B cell (primary cell): ENCODE results near the gene PITX2. TPM values are rescaled to one million over a fixed set of nuclear protein-coding genes. Genes with fewer than 3 reads are reported as not detected.

ENCODE experiments used
- ATAC-seq: fragments of 200-7000 bp; cut with Tn5 transposase; one replicate; pipeline ENCODE4 v1.10.0; 2021; ENCODE audit warnings: low read depth, mild to moderate bottlenecking, moderate number of reproducible peaks, moderate library complexity
- CTCF ChIA-PET: fragments of 350-600 bp; sonication (Branson Sonifier 250); formaldehyde crosslinking; loops from one replicate; lab custom pipeline; 2021; ENCODE audit warnings: antibody characterized with exemption, inconsistent platforms; lab: Charles Lee
- POLR2A ChIA-PET: fragments of 350-600 bp; sonication (Branson Sonifier 250); formaldehyde crosslinking; loops from one replicate; lab custom pipeline; 2021; ENCODE audit warnings: antibody characterized with exemption; lab: Charles Lee
- DNase-seq: peaks from one replicate; pipeline ENCODE4 v3.0.0; 2013
- H2AFZ ChIP-seq: 2 replicates; pipeline ENCODE4 v1.6.1; 2012; ENCODE audit warnings: mild to moderate bottlenecking, low read depth, low read length; ENCODE audit not compliant: insufficient read depth, poor library complexity, severe bottlenecking
- H3K27ac ChIP-seq, 2 donors: 1 replicate in 1 of 2; 2 replicates in 1 of 2; pipeline ENCODE4 v1.5.1; 2012 to 2013; ENCODE audit warnings: low read length in 2 of 2, mild to moderate bottlenecking in 2 of 2, moderate library complexity in 1 of 2
- H3K27me3 ChIP-seq, 4 experiments: fragments of 200-600 bp in 1 of 4; sonication (generic) in 1 of 4; replicated peaks in 1 of 4; 1 replicate in 2 of 4; 2 replicates in 2 of 4; pipeline versions ENCODE4 v1.6.1 to v1.7.0; 2013 to 2016; ENCODE audit warnings: low read length in 3 of 4, mild to moderate bottlenecking in 2 of 4, mixed read lengths in 1 of 4, moderate library complexity in 1 of 4; ENCODE audit not compliant: insufficient read depth in 4 of 4, control insufficient read depth in 3 of 4; ENCODE audit errors: control extremely low read depth in 1 of 4
- H3K36me3 ChIP-seq, 2 experiments: replicated peaks in 1 of 2; 1 replicate in 1 of 2; 2 replicates in 1 of 2; pipeline versions ENCODE4 v1.6.1 to v1.7.1; 2013; ENCODE audit warnings: low read length in 1 of 2; ENCODE audit not compliant: insufficient read depth in 2 of 2, control insufficient read depth in 1 of 2; ENCODE audit errors: control extremely low read depth in 1 of 2, extremely low read depth in 1 of 2
- H3K4me1 ChIP-seq, 2 donors: fragments of 200-600 bp in 1 of 2; sonication (generic) in 1 of 2; 1 replicate in 1 of 2; 2 replicates in 1 of 2; pipeline versions ENCODE4 v1.5.1 to v1.6.1; 2013 to 2017; ENCODE audit warnings: low read length in 2 of 2; ENCODE audit not compliant: control insufficient read depth in 2 of 2, insufficient read depth in 2 of 2
- H3K4me2 ChIP-seq: replicated peaks from 2 replicates; pipeline ENCODE3; 2012; ENCODE audit warnings: mild to moderate bottlenecking, low read depth, low read length; ENCODE audit not compliant: poor library complexity, severe bottlenecking
- H3K4me3 ChIP-seq, 5 experiments: fragments of 200-600 bp in 1 of 5; sonication (generic) in 1 of 5; 1 replicate in 3 of 5; 2 replicates in 2 of 5; pipeline versions ENCODE4 v1.5.1 to v1.7.0; 2011 to 2016; ENCODE audit warnings: low read length in 4 of 5, mild to moderate bottlenecking in 4 of 5, low read depth in 2 of 5, control low read depth in 1 of 5, moderate library complexity in 1 of 5; ENCODE audit not compliant: insufficient read depth in 1 of 5; ENCODE audit errors: control extremely low read depth in 1 of 5, extremely low read depth in 1 of 5
- H3K79me2 ChIP-seq: fragments of 200-600 bp; sonication (generic); one replicate; pipeline ENCODE4 v1.6.0; 2016; ENCODE audit warnings: low read length; ENCODE audit not compliant: control insufficient read depth, insufficient read depth
- H3K9ac ChIP-seq: fragments of 200-600 bp; sonication (generic); 2 replicates; pipeline ENCODE4 v1.6.1; 2017; ENCODE audit warnings: mild to moderate bottlenecking, low read length, moderate library complexity
- H3K9me3 ChIP-seq, 3 donors: one replicate each; pipeline versions ENCODE4 v1.6.1 to v1.7.1; 2013; ENCODE audit warnings: low read length in 2 of 3; ENCODE audit not compliant: control insufficient read depth in 2 of 3, insufficient read depth in 1 of 3; ENCODE audit errors: control extremely low read depth in 1 of 3
- H4K20me1 ChIP-seq: 2 replicates; pipeline ENCODE4 v1.6.0; 2012; ENCODE audit warnings: mild to moderate bottlenecking, low read length; ENCODE audit not compliant: insufficient read depth, control insufficient read depth, poor library complexity, severe bottlenecking
- H3K27ac Mint-ChIP-seq: one replicate; pipeline ENCODE4 v1.8.0; 2021; ENCODE audit warnings: mixed read lengths
- H3K27me3 Mint-ChIP-seq: one replicate; pipeline ENCODE4 v1.8.0; 2021; ENCODE audit warnings: mixed read lengths
- H3K4me1 Mint-ChIP-seq: one replicate; pipeline ENCODE4 v1.8.0; 2021; ENCODE audit warnings: mixed read lengths
- H3K4me3 Mint-ChIP-seq: one replicate; pipeline ENCODE4 v1.8.0; 2021; ENCODE audit warnings: mixed read lengths
- H3K9me3 Mint-ChIP-seq: one replicate; pipeline ENCODE4 v1.8.0; 2022; ENCODE audit warnings: mixed read lengths; ENCODE audit not compliant: insufficient read depth
- EZH2 ChIP-seq: IDR thresholded peaks from 2 replicates; pipeline ENCODE4 v1.6.1; 2012; ENCODE audit warnings: borderline replicate concordance, low read depth, mild to moderate bottlenecking, moderate library complexity, low read length; ENCODE audit not compliant: insufficient read depth, poor library complexity, severe bottlenecking
- WGBS: methylation state at CpG from one replicate; pipeline ENCODE4 v1.1.5; 2013; ENCODE audit warnings: missing lambda C conversion rate; ENCODE audit not compliant: insufficient coverage; 5-methylcytosine and 5-hydroxymethylcytosine counted together
- intact Hi-C: fragments of 100-400 bp; cut with micrococcal nuclease; formaldehyde crosslinking; loops from one replicate; pipeline ENCODE4 v1.10.0; 2022
- polyA plus RNA-seq: library from polyadenylated mRNA; depleted of rRNA; stranded (reverse); fragments of >200 nt; gene quantifications from 2 replicates; pipeline ENCODE4 v1.2.3, GENCODE V29; 2012
- total RNA-seq, 2 donors: library from RNA; stranded (reverse); fragments of 120-200 nt in 1 of 2; gene quantifications; 1 replicate in 1 of 2; 2 replicates in 1 of 2; pipeline versions ENCODE4 v1.2.3 to v1.2.4, GENCODE V29; 2013 to 2022
- TF ChIP-seq, protein P1 (sequence below): fragments of 200-600 bp; IDR thresholded peaks from one replicate; pipeline ENCODE4 v1.8.0; 2022; ENCODE audit warnings: antibody characterized with exemption, mild to moderate bottlenecking

PITX2 gene
- total and polyA plus RNA-seq, 2 donors (not counting 1 experiment from before 2014, with no cell fraction given), result not detected

DNA sequence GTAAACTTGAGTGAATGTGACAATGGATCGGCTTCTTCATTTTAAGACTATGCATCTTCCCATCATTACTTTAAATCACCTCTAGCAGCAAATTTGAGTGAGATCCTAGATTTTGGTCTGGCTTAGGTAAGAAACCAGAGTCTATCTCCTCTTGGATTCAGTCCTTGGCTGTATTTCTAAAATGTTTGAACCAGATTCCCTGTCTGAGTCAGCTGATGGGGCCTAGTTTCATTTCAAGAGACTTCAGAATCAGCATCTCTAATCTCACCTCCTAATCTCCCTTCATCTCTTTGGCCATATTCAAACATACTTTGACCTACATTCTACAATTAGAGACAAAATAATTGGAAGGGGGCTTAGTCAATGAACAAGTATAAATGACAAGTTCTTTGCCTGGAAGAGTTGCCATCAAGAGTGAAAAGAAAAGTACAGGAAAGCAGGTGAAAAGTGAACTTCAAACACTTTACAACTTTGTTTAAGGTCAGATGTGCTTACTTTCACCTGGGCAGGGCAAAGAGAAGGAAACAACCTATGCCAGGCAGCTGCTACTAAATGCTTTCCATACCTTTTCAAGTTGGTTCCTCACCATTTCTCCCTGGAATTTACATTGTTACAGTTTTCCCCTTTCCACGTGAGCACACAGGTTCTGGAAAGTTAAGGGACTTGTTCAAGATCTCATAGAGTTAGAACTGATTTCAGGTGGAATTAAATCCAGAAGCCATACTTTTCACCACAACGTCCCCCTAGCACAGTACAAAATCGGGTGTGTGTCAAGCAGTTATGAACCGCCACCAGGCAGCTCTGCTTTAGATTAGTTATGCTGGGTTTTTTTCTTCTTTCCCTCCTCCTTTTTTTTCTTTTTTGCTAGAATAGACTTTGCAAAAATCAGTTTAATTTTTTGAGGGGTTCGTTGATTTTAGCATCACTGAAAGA is 30.7 kb upstream of the PITX2 start:
- Histone ChIP-seq H3K27ac (no peak overlapping the region), H4K20me1 (no peaks in the 10 kb centered on the region), H3K9me3 (peaks cover 0 to 3% (median 0%) of the 10 kb centered on the region in 3 donors), H2AFZ (no peak overlapping the region), H3K4me3 (no peak overlapping the region), H3K79me2 (no peaks in the 10 kb centered on the region), H3K4me1 (no peaks in the 10 kb centered on the region), H3K36me3 (no peaks in the 10 kb centered on the region), H3K27me3 (peaks cover 0 to 2% (median 0%) of the 10 kb centered on the region in 4 experiments), H3K9ac (no peak overlapping the region), H3K4me2 (no peak overlapping the region)
- no peak overlapping the region for H3K27ac Mint-ChIP-seq
- no peaks in the 10 kb centered on the region for H3K4me1 Mint-ChIP-seq
- no peaks in the 10 kb centered on the region for H3K9me3 Mint-ChIP-seq
- TF ChIP-seq, protein P1, sequence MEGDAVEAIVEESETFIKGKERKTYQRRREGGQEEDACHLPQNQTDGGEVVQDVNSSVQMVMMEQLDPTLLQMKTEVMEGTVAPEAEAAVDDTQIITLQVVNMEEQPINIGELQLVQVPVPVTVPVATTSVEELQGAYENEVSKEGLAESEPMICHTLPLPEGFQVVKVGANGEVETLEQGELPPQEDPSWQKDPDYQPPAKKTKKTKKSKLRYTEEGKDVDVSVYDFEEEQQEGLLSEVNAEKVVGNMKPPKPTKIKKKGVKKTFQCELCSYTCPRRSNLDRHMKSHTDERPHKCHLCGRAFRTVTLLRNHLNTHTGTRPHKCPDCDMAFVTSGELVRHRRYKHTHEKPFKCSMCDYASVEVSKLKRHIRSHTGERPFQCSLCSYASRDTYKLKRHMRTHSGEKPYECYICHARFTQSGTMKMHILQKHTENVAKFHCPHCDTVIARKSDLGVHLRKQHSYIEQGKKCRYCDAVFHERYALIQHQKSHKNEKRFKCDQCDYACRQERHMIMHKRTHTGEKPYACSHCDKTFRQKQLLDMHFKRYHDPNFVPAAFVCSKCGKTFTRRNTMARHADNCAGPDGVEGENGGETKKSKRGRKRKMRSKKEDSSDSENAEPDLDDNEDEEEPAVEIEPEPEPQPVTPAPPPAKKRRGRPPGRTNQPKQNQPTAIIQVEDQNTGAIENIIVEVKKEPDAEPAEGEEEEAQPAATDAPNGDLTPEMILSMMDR, result no peak
- TF ChIP-seq EZH2, result no peak
- POLR2A ChIA-PET, result no interaction called here
- intact Hi-C loops, result no loop called here
- peaks cover 14% of the 10 kb centered on the region for H3K27me3 Mint-ChIP-seq
- ATAC-seq, result no peak
- 60% methylated on average over 2 of the region's 6 CpGs for WGBS
- CTCF ChIA-PET, result no interaction called here
- no peak overlapping the region for H3K4me3 Mint-ChIP-seq
- no peak for DNase-seq

DNA sequence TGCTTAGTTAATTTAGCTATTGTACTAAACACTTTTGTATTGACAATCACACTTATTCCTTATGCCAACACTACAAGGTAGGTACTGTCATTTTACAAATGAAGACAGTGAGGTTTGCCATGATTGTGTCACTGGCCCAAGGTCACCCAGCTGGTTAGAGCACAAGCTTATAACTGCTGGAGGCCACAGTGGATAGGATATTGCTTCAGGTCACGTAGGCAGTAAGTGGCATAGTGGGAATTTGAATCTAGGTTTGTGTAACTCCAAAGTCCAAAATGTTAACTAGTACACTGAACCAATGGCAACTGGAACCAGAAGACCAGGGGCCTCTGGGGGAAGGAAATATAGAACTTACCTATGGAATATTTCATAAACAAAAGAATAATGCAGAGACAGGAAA is 21.1 kb upstream of the PITX2 start:
- Histone ChIP-seq H3K79me2 (no peaks in the 10 kb centered on the region), H3K27me3 (peaks cover 0 to 50% (median 30%) of the 10 kb centered on the region in 4 experiments), H3K36me3 (no peaks in the 10 kb centered on the region), H3K9me3 (peaks cover 0 to 8% (median 0%) of the 10 kb centered on the region in 3 donors), H3K4me3 (no peak overlapping the region), H3K27ac (no peak overlapping the region), H4K20me1 (no peaks in the 10 kb centered on the region), H3K4me1 (no peaks in the 10 kb centered on the region), H3K9ac (no peak overlapping the region), H2AFZ (no peak overlapping the region), H3K4me2 (no peak overlapping the region)
- intact Hi-C loops, result no loop called here
- no peaks in the 10 kb centered on the region for H3K9me3 Mint-ChIP-seq
- no peak for DNase-seq
- H3K27me3 Mint-ChIP-seq, result peaks cover 55% of the 10 kb centered on the region
- WGBS, result no CpG with 5 or more reads among the region's 1 CpG
- ChIA-PET POLR2A (no interaction called here), CTCF (no interaction called here)
- TF ChIP-seq EZH2, result no peak
- TF ChIP-seq, protein P1, result no peak
- no peaks in the 10 kb centered on the region for H3K4me1 Mint-ChIP-seq
- no peak for ATAC-seq
- H3K27ac Mint-ChIP-seq, result no peak overlapping the region
- no peak overlapping the region for H3K4me3 Mint-ChIP-seq
